GM12878 (cell line): ENCODE measurements around the gene SETBP1. TPM values are rescaled to one million over a fixed set of nuclear protein-coding genes. Genes with fewer than 3 reads are reported as not detected.

ENCODE experiments used
- BHLHE40 ChIP-seq, 2 experiments: fragments of 450-650 bp in 1 of 2; IDR thresholded peaks; 2 replicates each; pipeline ENCODE4 v1.6.1; 2011 to 2017; ENCODE audit warnings: low read depth in 2 of 2, borderline replicate concordance in 1 of 2, improper control_type of control experiment in 1 of 2, low read length in 1 of 2, mild to moderate bottlenecking in 1 of 2
- CHD4 ChIP-seq: fragments of 200-600 bp; sonication (generic); IDR thresholded peaks from 2 replicates; pipeline ENCODE4 v1.6.1; 2016; ENCODE audit warnings: mild to moderate bottlenecking
- CREB1 ChIP-seq: IDR thresholded peaks from 2 replicates; pipeline ENCODE4 v1.6.1; 2012; ENCODE audit warnings: low read depth, mild to moderate bottlenecking, inconsistent platforms
- FOXK2 ChIP-seq: fragments of 450-650 bp; IDR thresholded peaks from 2 replicates; pipeline ENCODE4 v1.6.1; 2017; ENCODE audit warnings: mild to moderate bottlenecking, moderate library complexity
- HDAC2 ChIP-seq: fragments of 200-600 bp; sonication (generic); IDR thresholded peaks from 2 replicates; pipeline ENCODE4 v1.6.1; 2017
- MTA2 ChIP-seq: fragments of 450-650 bp; IDR thresholded peaks from 2 replicates; pipeline ENCODE4 v1.6.1; 2016; ENCODE audit warnings: low read depth, mild to moderate bottlenecking, moderate library complexity
- NFXL1 ChIP-seq: fragments of 450-650 bp; IDR thresholded peaks from 2 replicates; pipeline ENCODE4 v1.6.1; 2017; ENCODE audit warnings: antibody characterized with exemption, mild to moderate bottlenecking, borderline replicate concordance
- PAX8 ChIP-seq: fragments of 450-650 bp; IDR thresholded peaks from 2 replicates; pipeline ENCODE4 v1.6.1; 2017; ENCODE audit warnings: mild to moderate bottlenecking, moderate library complexity
- RBBP5 ChIP-seq: fragments of 200-600 bp; sonication (generic); conservative IDR thresholded peaks from 2 replicates; pipeline ENCODE4 v1.6.1; 2016
- RUNX3 ChIP-seq: IDR thresholded peaks from 2 replicates; pipeline ENCODE4 v1.6.1; 2012; ENCODE audit warnings: low read length, inconsistent platforms
- SP1 ChIP-seq: IDR thresholded peaks from one replicate; pipeline ENCODE4 v1.6.1; 2011; ENCODE audit warnings: low read depth, low read length
- ZNF217 ChIP-seq: fragments of 450-650 bp; IDR thresholded peaks from 2 replicates; pipeline ENCODE4 v1.6.1; 2017; ENCODE audit warnings: antibody characterized with exemption, mild to moderate bottlenecking
- ZNF24 ChIP-seq: fragments of 450-650 bp; IDR thresholded peaks from 2 replicates; pipeline ENCODE4 v1.6.1; 2017; ENCODE audit warnings: antibody characterized with exemption, mild to moderate bottlenecking
- ZNF274 ChIP-seq: IDR thresholded peaks from one replicate; pipeline ENCODE4 v1.8.0; 2011; ENCODE audit not compliant: insufficient read length, insufficient read depth
- ZZZ3 ChIP-seq: IDR thresholded peaks from 2 replicates; pipeline ENCODE4 v1.6.1; 2011; ENCODE audit warnings: low read depth; ENCODE audit not compliant: control insufficient read depth, insufficient read length
- polyA plus RNA-seq, 11 experiments: library from polyadenylated mRNA; depleted of rRNA in 4 of 11; unstranded in 6 of 11; stranded (reverse) in 5 of 11; fragments of >200 nt; fragmentation: Nextera tagmentation in 4 of 11; fragmentation: Illumina TruSeq in 1 of 11; extraction: Ambion mirVana in 4 of 11; extraction: Trizol in 1 of 11; gene quantifications; 1 replicate in 1 of 11; 2 replicates in 10 of 11; pipeline versions ENCODE4 v1.2.1 to v1.2.3, GENCODE V29; 2011 to 2016; ENCODE audit warnings: inconsistent platforms in 2 of 11, missing spikeins in 2 of 11, low read depth in 1 of 11
- total RNA-seq, 4 experiments: library from RNA; depleted of rRNA in 3 of 4; stranded (reverse); fragments of >200 nt in 3 of 4; fragmentation: Illumina TruSeq in 1 of 4; extraction: Trizol in 1 of 4; gene quantifications; 2 replicates each; pipeline versions ENCODE4 v1.2.1 to v1.2.3, GENCODE V29; 2013 to 2021
- TF ChIP-seq, protein P1 (sequence below): fragments of 450-650 bp; IDR thresholded peaks from 2 replicates; pipeline ENCODE4 v1.6.1; 2017; ENCODE audit warnings: low read depth, mild to moderate bottlenecking, moderate library complexity
- TF ChIP-seq, protein P2 (sequence below), 3 experiments: IDR thresholded peaks in 2 of 3; conservative IDR thresholded peaks in 1 of 3; 2 replicates each; pipeline ENCODE4 v1.5.1; 2011; ENCODE audit warnings: low read depth in 3 of 3, low read length in 3 of 3, mild to moderate bottlenecking in 3 of 3, control low read depth in 2 of 3, moderate library complexity in 2 of 3, inconsistent platforms in 1 of 3, mixed read lengths in 1 of 3; ENCODE audit not compliant: control insufficient read depth in 2 of 3, insufficient read depth in 1 of 3; ENCODE audit errors: extremely low read depth in 1 of 3
- TF ChIP-seq, protein P3 (sequence below): fragments of 450-650 bp; IDR thresholded peaks from 2 replicates; pipeline ENCODE4 v1.6.1; 2017; ENCODE audit warnings: borderline replicate concordance
- TF ChIP-seq, protein P4 (sequence below): fragments of 450-650 bp; IDR thresholded peaks from 2 replicates; pipeline ENCODE4 v1.6.1; 2017; ENCODE audit warnings: mild to moderate bottlenecking, low read depth, inconsistent platforms; ENCODE audit not compliant: poor library complexity, severe bottlenecking
- TF ChIP-seq, protein P5 (sequence below): fragments of 450-650 bp; IDR thresholded peaks from 2 replicates; pipeline ENCODE4 v1.6.1; 2018; ENCODE audit warnings: borderline replicate concordance, mild to moderate bottlenecking; ENCODE audit not compliant: partially characterized antibody

The SETBP1 gene
- total and polyA plus RNA-seq, 10 of the 15 experiments (the other 5 are each of a cell fraction or from before 2014, with no cell fraction given) = 0.99 to 29.7 (median 8.3) TPM

DNA sequence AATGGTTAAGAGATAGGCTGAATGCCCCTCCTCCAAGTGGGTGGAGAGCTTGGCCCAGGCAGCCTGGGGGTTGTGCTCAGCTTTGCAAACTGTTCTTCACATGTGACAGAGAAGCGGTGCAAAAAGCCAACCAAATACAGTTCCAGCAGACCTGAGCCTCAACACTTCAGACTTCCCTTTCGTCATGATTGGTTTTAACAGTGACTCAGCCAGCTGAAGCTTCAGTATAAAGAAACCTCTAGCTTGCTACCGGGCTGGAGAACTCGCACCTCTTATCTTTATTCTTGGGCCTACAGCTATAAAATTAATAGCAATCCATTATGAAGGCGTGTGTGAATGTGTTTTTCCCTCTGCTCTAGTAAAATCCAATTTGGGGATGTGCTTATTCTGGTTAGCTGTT is 20.0 kb downstream of the SETBP1 start (continued):
- TF ChIP-seq, protein P1, sequence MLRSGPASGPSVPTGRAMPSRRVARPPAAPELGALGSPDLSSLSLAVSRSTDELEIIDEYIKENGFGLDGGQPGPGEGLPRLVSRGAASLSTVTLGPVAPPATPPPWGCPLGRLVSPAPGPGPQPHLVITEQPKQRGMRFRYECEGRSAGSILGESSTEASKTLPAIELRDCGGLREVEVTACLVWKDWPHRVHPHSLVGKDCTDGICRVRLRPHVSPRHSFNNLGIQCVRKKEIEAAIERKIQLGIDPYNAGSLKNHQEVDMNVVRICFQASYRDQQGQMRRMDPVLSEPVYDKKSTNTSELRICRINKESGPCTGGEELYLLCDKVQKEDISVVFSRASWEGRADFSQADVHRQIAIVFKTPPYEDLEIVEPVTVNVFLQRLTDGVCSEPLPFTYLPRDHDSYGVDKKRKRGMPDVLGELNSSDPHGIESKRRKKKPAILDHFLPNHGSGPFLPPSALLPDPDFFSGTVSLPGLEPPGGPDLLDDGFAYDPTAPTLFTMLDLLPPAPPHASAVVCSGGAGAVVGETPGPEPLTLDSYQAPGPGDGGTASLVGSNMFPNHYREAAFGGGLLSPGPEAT = 0 out of 2 replicates have a peak, but pooled peaks have one; percentile 21
- TF ChIP-seq, protein P2, sequence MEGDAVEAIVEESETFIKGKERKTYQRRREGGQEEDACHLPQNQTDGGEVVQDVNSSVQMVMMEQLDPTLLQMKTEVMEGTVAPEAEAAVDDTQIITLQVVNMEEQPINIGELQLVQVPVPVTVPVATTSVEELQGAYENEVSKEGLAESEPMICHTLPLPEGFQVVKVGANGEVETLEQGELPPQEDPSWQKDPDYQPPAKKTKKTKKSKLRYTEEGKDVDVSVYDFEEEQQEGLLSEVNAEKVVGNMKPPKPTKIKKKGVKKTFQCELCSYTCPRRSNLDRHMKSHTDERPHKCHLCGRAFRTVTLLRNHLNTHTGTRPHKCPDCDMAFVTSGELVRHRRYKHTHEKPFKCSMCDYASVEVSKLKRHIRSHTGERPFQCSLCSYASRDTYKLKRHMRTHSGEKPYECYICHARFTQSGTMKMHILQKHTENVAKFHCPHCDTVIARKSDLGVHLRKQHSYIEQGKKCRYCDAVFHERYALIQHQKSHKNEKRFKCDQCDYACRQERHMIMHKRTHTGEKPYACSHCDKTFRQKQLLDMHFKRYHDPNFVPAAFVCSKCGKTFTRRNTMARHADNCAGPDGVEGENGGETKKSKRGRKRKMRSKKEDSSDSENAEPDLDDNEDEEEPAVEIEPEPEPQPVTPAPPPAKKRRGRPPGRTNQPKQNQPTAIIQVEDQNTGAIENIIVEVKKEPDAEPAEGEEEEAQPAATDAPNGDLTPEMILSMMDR (IDR thresholded peaks at IDR 0.05 in 2 of 3, conservative IDR thresholded peaks at IDR 0.05 in 1 of 3; ENCODE audit: control insufficient read depth in 2 of 3, extremely low read depth in 1 of 3, insufficient read depth in 1 of 3, low read depth in 3 of 3, low read length in 3 of 3) = no peak
- peak; percentile 13; the same call in 1 of the 2 replicates for TF ChIP-seq MTA2
- TF ChIP-seq RBBP5 = no peak
- TF ChIP-seq, protein P3, sequence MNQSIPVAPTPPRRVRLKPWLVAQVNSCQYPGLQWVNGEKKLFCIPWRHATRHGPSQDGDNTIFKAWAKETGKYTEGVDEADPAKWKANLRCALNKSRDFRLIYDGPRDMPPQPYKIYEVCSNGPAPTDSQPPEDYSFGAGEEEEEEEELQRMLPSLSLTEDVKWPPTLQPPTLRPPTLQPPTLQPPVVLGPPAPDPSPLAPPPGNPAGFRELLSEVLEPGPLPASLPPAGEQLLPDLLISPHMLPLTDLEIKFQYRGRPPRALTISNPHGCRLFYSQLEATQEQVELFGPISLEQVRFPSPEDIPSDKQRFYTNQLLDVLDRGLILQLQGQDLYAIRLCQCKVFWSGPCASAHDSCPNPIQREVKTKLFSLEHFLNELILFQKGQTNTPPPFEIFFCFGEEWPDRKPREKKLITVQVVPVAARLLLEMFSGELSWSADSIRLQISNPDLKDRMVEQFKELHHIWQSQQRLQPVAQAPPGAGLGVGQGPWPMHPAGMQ = no peak
- TF ChIP-seq HDAC2 = no peak
- TF ChIP-seq CREB1 = peak; percentile 52; the same call in 1 of the 2 replicates
- TF ChIP-seq RUNX3 = peak; percentile 28; the same call in 1 of the 2 replicates
- TF ChIP-seq PAX8 = no peak
- TF ChIP-seq ZNF217 = no peak
- TF ChIP-seq FOXK2 = no peak
- no peak for TF ChIP-seq NFXL1
- TF ChIP-seq BHLHE40 (IDR thresholded peaks at IDR 0.05; ENCODE audit: borderline replicate concordance in 1 of 2, low read depth in 2 of 2, low read length in 1 of 2) = 0 out of 4 replicates have a peak, but pooled peaks of 1 of the 2 experiments have one; percentile 11
- TF ChIP-seq, protein P4, sequence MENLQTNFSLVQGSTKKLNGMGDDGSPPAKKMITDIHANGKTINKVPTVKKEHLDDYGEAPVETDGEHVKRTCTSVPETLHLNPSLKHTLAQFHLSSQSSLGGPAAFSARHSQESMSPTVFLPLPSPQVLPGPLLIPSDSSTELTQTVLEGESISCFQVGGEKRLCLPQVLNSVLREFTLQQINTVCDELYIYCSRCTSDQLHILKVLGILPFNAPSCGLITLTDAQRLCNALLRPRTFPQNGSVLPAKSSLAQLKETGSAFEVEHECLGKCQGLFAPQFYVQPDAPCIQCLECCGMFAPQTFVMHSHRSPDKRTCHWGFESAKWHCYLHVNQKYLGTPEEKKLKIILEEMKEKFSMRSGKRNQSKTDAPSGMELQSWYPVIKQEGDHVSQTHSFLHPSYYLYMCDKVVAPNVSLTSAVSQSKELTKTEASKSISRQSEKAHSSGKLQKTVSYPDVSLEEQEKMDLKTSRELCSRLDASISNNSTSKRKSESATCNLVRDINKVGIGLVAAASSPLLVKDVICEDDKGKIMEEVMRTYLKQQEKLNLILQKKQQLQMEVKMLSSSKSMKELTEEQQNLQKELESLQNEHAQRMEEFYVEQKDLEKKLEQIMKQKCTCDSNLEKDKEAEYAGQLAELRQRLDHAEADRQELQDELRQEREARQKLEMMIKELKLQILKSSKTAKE = no peak
- TF ChIP-seq, protein P5, sequence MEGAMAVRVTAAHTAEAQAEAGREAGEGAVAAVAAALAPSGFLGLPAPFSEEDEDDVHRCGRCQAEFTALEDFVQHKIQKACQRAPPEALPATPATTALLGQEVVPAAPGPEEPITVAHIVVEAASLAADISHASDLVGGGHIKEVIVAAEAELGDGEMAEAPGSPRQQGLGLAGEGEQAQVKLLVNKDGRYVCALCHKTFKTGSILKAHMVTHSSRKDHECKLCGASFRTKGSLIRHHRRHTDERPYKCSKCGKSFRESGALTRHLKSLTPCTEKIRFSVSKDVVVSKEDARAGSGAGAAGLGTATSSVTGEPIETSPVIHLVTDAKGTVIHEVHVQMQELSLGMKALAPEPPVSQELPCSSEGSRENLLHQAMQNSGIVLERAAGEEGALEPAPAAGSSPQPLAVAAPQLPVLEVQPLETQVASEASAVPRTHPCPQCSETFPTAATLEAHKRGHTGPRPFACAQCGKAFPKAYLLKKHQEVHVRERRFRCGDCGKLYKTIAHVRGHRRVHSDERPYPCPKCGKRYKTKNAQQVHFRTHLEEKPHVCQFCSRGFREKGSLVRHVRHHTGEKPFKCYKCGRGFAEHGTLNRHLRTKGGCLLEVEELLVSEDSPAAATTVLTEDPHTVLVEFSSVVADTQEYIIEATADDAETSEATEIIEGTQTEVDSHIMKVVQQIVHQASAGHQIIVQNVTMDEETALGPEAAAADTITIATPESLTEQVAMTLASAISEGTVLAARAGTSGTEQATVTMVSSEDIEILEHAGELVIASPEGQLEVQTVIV = no peak
- no peak for TF ChIP-seq ZNF24
- TF ChIP-seq ZNF274 = no peak
- no peak for TF ChIP-seq ZZZ3
- no peak for TF ChIP-seq SP1
- no peak for TF ChIP-seq CHD4
